Endothelial cell of umbilical vein (primary cell): Measurements from ENCODE around the gene PDSS2. TPM values are rescaled to one million over a fixed set of nuclear protein-coding genes. Genes with fewer than 3 reads are reported as not detected.

Experiments used
- BruUV-seq: library from RNA; stranded (reverse); fragments of 400-500 nt; replicated peaks from 2 replicates; lab custom pipeline; 2021; lab: Mats Ljungman, UMichigan
- CTCF ChIA-PET: fragments of 300-600, 350-600 bp; sonication (Branson Sonifier 250); formaldehyde crosslinking; loops from one replicate; lab custom pipeline; 2021; ENCODE audit warnings: antibody characterized with exemption, inconsistent platforms; lab: Charles Lee
- POLR2A ChIA-PET: fragments of 300-600, 350-600 bp; sonication (Branson Sonifier 250); formaldehyde crosslinking; loops from one replicate; lab custom pipeline; 2021; ENCODE audit warnings: antibody characterized with exemption, inconsistent platforms; lab: Charles Lee
- DNase-seq: peaks from one replicate; pipeline ENCODE4 v3.0.0-alpha.2; 2011; ENCODE audit warnings: low read depth, low spot score
- FAIRE-seq: peaks from 2 replicates; lab custom pipeline; 2011; peaks lifted over from hg19 to GRCh38; lab: Jason Lieb, UNC
- H2AFZ ChIP-seq: 2 replicates; pipeline ENCODE4 v1.6.0; 2012; ENCODE audit warnings: low read depth, low read length, control low read depth, inconsistent platforms
- H3K27ac ChIP-seq: 2 replicates; pipeline ENCODE4 v1.5.1; 2011; ENCODE audit warnings: low read depth, mild to moderate bottlenecking, control low read depth, low read length, moderate library complexity; ENCODE audit not compliant: insufficient read depth
- H3K27me3 ChIP-seq, 2 experiments: 2 replicates each; pipeline versions ENCODE4 v1.6.0 to v1.6.1; 2011; ENCODE audit warnings: low read length in 2 of 2, mixed read lengths in 1 of 2; ENCODE audit not compliant: control insufficient read depth in 2 of 2, insufficient read depth in 2 of 2
- H3K36me3 ChIP-seq, 2 experiments: 2 replicates in 1 of 2; 3 replicates in 1 of 2; pipeline ENCODE4 v1.5.1; 2011; ENCODE audit warnings: low read length in 2 of 2, mild to moderate bottlenecking in 1 of 2, moderate library complexity in 1 of 2; ENCODE audit not compliant: control insufficient read depth in 2 of 2, insufficient read depth in 2 of 2; ENCODE audit errors: extremely low read depth in 1 of 2
- H3K4me1 ChIP-seq: 3 replicates; pipeline ENCODE4 v1.5.1; 2011; ENCODE audit warnings: mild to moderate bottlenecking, low read length; ENCODE audit not compliant: control insufficient read depth, insufficient read depth; ENCODE audit errors: extremely low read depth
- H3K4me2 ChIP-seq: 2 replicates; pipeline ENCODE4 v1.6.1; 2011; ENCODE audit warnings: low read length, control low read depth, mixed read lengths; ENCODE audit not compliant: insufficient read depth
- H3K4me3 ChIP-seq, 3 experiments: fragments of 200-600 bp in 1 of 3; sonication (generic), shearing (Covaris generic) in 1 of 3; replicated peaks in 1 of 3; 2 replicates each; pipeline ENCODE4 v1.5.1; 2011 to 2016; ENCODE audit warnings: control low read depth in 3 of 3, low read length in 3 of 3, mild to moderate bottlenecking in 2 of 3, inconsistent platforms in 1 of 3, low read depth in 1 of 3, moderate library complexity in 1 of 3; ENCODE audit not compliant: insufficient read depth in 1 of 3
- H3K79me2 ChIP-seq: 2 replicates; pipeline ENCODE4 v1.6.0; 2012; ENCODE audit warnings: low read length, inconsistent platforms; ENCODE audit not compliant: control insufficient read depth, insufficient read depth
- H3K9ac ChIP-seq: replicated peaks from 2 replicates; pipeline ENCODE3; 2011; ENCODE audit warnings: low read length, control low read depth; ENCODE audit not compliant: insufficient read depth; ENCODE audit errors: extremely low read depth
- H3K9me1 ChIP-seq: replicated peaks from 3 replicates; pipeline ENCODE4 v1.6.0; 2011; ENCODE audit warnings: mild to moderate bottlenecking, low read length; ENCODE audit not compliant: control insufficient read depth, insufficient read depth; ENCODE audit errors: extremely low read depth
- H3K9me3 ChIP-seq: replicated peaks from 2 replicates; pipeline ENCODE4 v1.5.1; 2012; ENCODE audit warnings: low read length, inconsistent platforms; ENCODE audit not compliant: control insufficient read depth, insufficient read depth
- H4K20me1 ChIP-seq: replicated peaks from 2 replicates; pipeline ENCODE3; 2011; ENCODE audit warnings: mild to moderate bottlenecking, low read length; ENCODE audit not compliant: control insufficient read depth, insufficient read depth; ENCODE audit errors: extremely low read depth
- EZH2 ChIP-seq: IDR thresholded peaks from 2 replicates; pipeline ENCODE4 v1.6.1; 2012; ENCODE audit warnings: borderline replicate concordance, low read depth, mild to moderate bottlenecking, moderate library complexity, low read length, inconsistent platforms; ENCODE audit not compliant: severe bottlenecking
- FOS ChIP-seq: IDR thresholded peaks from 2 replicates; pipeline ENCODE4 v1.6.1; 2011; ENCODE audit warnings: mild to moderate bottlenecking, low read length, moderate library complexity, borderline replicate concordance; ENCODE audit not compliant: insufficient read depth
- GATA2 ChIP-seq: IDR thresholded peaks from 2 replicates; pipeline ENCODE4 v1.7.0; 2011; ENCODE audit warnings: low read depth, mild to moderate bottlenecking, moderate library complexity, mixed read lengths, low read length; ENCODE audit not compliant: insufficient read length, insufficient read depth
- JUN ChIP-seq: IDR thresholded peaks from 2 replicates; pipeline ENCODE4 v1.6.1; 2011; ENCODE audit warnings: borderline replicate concordance, low read depth; ENCODE audit not compliant: insufficient read length, insufficient read depth
- MYC ChIP-seq: IDR thresholded peaks from one replicate; pipeline ENCODE4 v1.6.1; 2011; ENCODE audit warnings: mild to moderate bottlenecking, low read depth, low read length
- POLR2A ChIP-seq: IDR thresholded peaks from 2 replicates; pipeline ENCODE4 v1.6.1; 2012; ENCODE audit warnings: low read depth, mild to moderate bottlenecking, control low read depth, low read length
- POLR2AphosphoS5 ChIP-seq: IDR thresholded peaks from 2 replicates; pipeline ENCODE4 v1.6.1; 2012; ENCODE audit warnings: low read depth, mild to moderate bottlenecking, control low read depth, low read length, moderate library complexity; ENCODE audit not compliant: insufficient read depth
- dilution Hi-C: fragments of 300-500 bp; cut with MboI; formaldehyde crosslinking; loops from one replicate; pipeline ENCODE4 v1.15.0; 2019; ENCODE audit warnings: low sequenced_read_pairs; ENCODE audit not compliant: extremely low pct_ligation_motif_present
- intact Hi-C: fragments of 100-400 bp; cut with micrococcal nuclease; formaldehyde crosslinking; loops from one replicate; pipeline ENCODE4 v1.10.0; 2022
- polyA plus RNA-seq, 4 experiments: library from polyadenylated mRNA; depleted of rRNA in 3 of 4; stranded (reverse) in 3 of 4; unstranded in 1 of 4; fragments of >200 nt; gene quantifications; 2 replicates each; pipeline versions ENCODE4 v1.2.1 to v1.2.3, GENCODE V29; 2011 to 2012; ENCODE audit warnings: missing spikeins in 1 of 4
- total RNA-seq: library from RNA; stranded (reverse); gene quantifications from 2 replicates; pipeline ENCODE4 v1.2.3, GENCODE V29; 2021
- TF ChIP-seq, protein P1 (sequence below), 2 donors: IDR thresholded peaks; 1 replicate in 1 of 2; 2 replicates in 1 of 2; pipeline ENCODE4 v1.5.1; 2011; ENCODE audit warnings: low read length in 2 of 2, mild to moderate bottlenecking in 2 of 2, moderate library complexity in 2 of 2, control low read depth in 1 of 2, inconsistent platforms in 1 of 2, low read depth in 1 of 2; ENCODE audit not compliant: insufficient read depth in 1 of 2; ENCODE audit errors: extremely low read depth in 1 of 2
- TF ChIP-seq, protein P2 (sequence below): IDR thresholded peaks from 2 replicates; pipeline ENCODE4 v1.6.1; 2011; ENCODE audit not compliant: insufficient read depth, insufficient read length

PDSS2 gene
- total and polyA plus RNA-seq, 2 donors (not counting 3 experiments of a cell fraction or from before 2014, with no cell fraction given) = 7.6 to 9.3 TPM

DNA sequence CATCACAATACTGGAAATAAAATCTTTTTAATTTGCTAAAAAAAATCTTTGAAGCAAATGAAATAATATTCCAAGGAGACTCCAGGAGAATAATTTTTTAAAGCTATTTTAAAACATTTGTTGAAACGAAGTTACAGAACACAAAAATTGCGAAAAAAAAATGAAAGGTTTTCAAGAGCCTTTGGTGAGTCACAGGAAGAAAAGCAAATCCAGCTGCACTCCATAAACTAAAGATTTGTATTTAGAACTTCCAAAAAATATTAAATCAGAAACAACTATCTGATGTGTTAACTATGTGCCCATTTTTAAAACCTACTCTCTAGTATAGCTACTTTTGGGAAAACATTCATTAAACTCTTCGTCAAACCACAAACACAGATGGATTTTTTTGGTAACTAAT, 23.6 kb downstream of the PDSS2 start:
- no peaks in the 10 kb centered on the region for H4K20me1 ChIP-seq
- no peaks in the 10 kb centered on the region for H3K9me1 ChIP-seq
- DNase-seq (no peak), FAIRE-seq (no peak)
- H3K27ac ChIP-seq = no peak overlapping the region
- no TSS peak for BruUV-seq
- peaks cover 3% of the 10 kb centered on the region for H3K4me1 ChIP-seq
- no peaks in the 10 kb centered on the region for H3K36me3 ChIP-seq
- H3K79me2 ChIP-seq = peaks cover 11% of the 10 kb centered on the region
- H3K4me2 ChIP-seq = no peak overlapping the region
- dilution Hi-C loops = no loop called here
- H3K4me3 ChIP-seq = no peak overlapping the region
- intact Hi-C loops = no loop called here
- CTCF ChIA-PET = interaction anchor here (0.6 to 1.4 kb wide), 2 partner anchors 8 to 206 kb away, joined by 3 to 4 read pairs; no protein-coding TSS in a partner anchor
- no peaks in the 10 kb centered on the region for H3K27me3 ChIP-seq
- TF ChIP-seq FOS = peak; percentile 30
- TF ChIP-seq, protein P1, sequence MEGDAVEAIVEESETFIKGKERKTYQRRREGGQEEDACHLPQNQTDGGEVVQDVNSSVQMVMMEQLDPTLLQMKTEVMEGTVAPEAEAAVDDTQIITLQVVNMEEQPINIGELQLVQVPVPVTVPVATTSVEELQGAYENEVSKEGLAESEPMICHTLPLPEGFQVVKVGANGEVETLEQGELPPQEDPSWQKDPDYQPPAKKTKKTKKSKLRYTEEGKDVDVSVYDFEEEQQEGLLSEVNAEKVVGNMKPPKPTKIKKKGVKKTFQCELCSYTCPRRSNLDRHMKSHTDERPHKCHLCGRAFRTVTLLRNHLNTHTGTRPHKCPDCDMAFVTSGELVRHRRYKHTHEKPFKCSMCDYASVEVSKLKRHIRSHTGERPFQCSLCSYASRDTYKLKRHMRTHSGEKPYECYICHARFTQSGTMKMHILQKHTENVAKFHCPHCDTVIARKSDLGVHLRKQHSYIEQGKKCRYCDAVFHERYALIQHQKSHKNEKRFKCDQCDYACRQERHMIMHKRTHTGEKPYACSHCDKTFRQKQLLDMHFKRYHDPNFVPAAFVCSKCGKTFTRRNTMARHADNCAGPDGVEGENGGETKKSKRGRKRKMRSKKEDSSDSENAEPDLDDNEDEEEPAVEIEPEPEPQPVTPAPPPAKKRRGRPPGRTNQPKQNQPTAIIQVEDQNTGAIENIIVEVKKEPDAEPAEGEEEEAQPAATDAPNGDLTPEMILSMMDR (IDR thresholded peaks at IDR 0.05; ENCODE audit: extremely low read depth in 1 of 2, insufficient read depth in 1 of 2, low read depth in 1 of 2, low read length in 2 of 2) = no peak
- H3K9me3 ChIP-seq = no peaks in the 10 kb centered on the region
- no peak overlapping the region for H3K9ac ChIP-seq
- POLR2A ChIA-PET = no interaction called here
- no peak overlapping the region for H2AFZ ChIP-seq

DNA sequence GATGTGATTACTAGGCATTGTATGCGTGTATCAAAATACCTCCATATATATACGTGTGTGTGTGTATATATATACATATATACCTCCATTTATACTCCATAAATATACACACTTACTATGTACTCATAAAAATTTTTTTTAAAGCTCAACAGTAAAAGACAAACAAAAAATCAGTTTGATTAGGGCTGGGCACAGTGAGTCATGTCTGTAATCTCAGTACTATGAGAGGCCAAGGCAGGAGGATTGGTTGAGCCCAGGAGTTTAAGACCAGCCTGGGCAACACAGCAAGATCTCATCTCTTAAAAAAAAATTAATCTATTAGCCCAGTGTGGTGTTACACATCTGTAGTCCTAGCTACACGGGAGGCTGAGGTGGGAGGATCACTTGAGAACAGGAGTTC, 24.6 kb downstream of the PDSS2 start:
- Histone ChIP-seq H3K79me2 (peaks cover 11% of the 10 kb centered on the region), H3K4me1 (peaks cover 3% of the 10 kb centered on the region), H4K20me1 (no peaks in the 10 kb centered on the region), H3K9me1 (no peaks in the 10 kb centered on the region), H3K27ac (no peak overlapping the region), H3K4me2 (no peak overlapping the region), H3K9me3 (no peaks in the 10 kb centered on the region), H3K4me3 (no peak overlapping the region), H3K36me3 (no peaks in the 10 kb centered on the region), H2AFZ (no peak overlapping the region), H3K27me3 (no peaks in the 10 kb centered on the region), H3K9ac (no peak overlapping the region)
- ChIA-PET CTCF (interaction anchor here (0.6 to 1.4 kb wide), 3 partner anchors 9 to 137 kb away, joined by 3 to 4 read pairs (median 3); no protein-coding TSS in a partner anchor), POLR2A (no interaction called here)
- no peak for TF ChIP-seq POLR2A
- no peak for TF ChIP-seq GATA2
- no peak for TF ChIP-seq JUN
- TF ChIP-seq, protein P2, sequence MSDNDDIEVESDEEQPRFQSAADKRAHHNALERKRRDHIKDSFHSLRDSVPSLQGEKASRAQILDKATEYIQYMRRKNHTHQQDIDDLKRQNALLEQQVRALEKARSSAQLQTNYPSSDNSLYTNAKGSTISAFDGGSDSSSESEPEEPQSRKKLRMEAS = no peak
- no peak for TF ChIP-seq POLR2AphosphoS5
- no peak for TF ChIP-seq MYC
- TF ChIP-seq EZH2 = no peak
- TF ChIP-seq, protein P1 (IDR thresholded peaks at IDR 0.05; ENCODE audit: extremely low read depth in 1 of 2, insufficient read depth in 1 of 2, low read depth in 1 of 2, low read length in 2 of 2) = no peak
- TF ChIP-seq FOS = no peak
- DNase-seq = no peak
- no peak for FAIRE-seq
- dilution Hi-C loops = no loop called here
- intact Hi-C loops = no loop called here
- no TSS peak for BruUV-seq
